ENCODE results near the gene PCED1A.

The PCED1A gene

GRCh38 chr20:2806351-2806701, 34.1 kb downstream of the PCED1A start:
- CTCF ChIA-PET: no interaction called here

GRCh38 chr20:2805689-2806350, 34.6 kb downstream of the PCED1A start:
- TF ChIP-seq LEF1 (IDR thresholded peaks at IDR 0.05; ENCODE audit: borderline replicate concordance) (no peak), TARDBP (IDR thresholded peaks at IDR 0.05) (no peak), SUZ12 (IDR thresholded peaks at IDR 0.05) (no peak), L3MBTL2 (conservative IDR thresholded peaks at IDR 0.05) (no peak), ARNT (IDR thresholded peaks at IDR 0.05) (no peak), ZNF384 (IDR thresholded peaks at IDR 0.05) (no peak), HDGF (IDR thresholded peaks at IDR 0.05; ENCODE audit: borderline replicate concordance) (no peak), PKNOX1 (IDR thresholded peaks at IDR 0.05) (no peak), FOXK2 (IDR thresholded peaks at IDR 0.05) (no peak), ELF4 (IDR thresholded peaks at IDR 0.05) (no peak), NFRKB (IDR thresholded peaks at IDR 0.05) (no peak), BHLHE40 (IDR thresholded peaks at IDR 0.05; ENCODE audit: borderline replicate concordance) (no peak), SP1 (IDR thresholded peaks at IDR 0.05) (no peak), FOXM1 (IDR thresholded peaks at IDR 0.05; ENCODE audit: borderline replicate concordance) (no peak), CTBP1 (IDR thresholded peaks at IDR 0.05; ENCODE audit: borderline replicate concordance) (no peak), FOXA1 (IDR thresholded peaks at IDR 0.05) (no peak)
- DNase-seq (ENCODE audit: extremely low spot score): peak; percentile 11
- CTCF ChIA-PET: no interaction called here
- POLR2A ChIA-PET: no interaction called here

More at GRCh38 chr20:2806351-2806701, 34.1 kb downstream of the PCED1A start:
- TF ChIP-seq LEF1 (IDR thresholded peaks at IDR 0.05; ENCODE audit: borderline replicate concordance) (no peak), L3MBTL2 (conservative IDR thresholded peaks at IDR 0.05) (no peak), TARDBP (IDR thresholded peaks at IDR 0.05) (no peak), NFRKB (IDR thresholded peaks at IDR 0.05) (no peak), PKNOX1 (IDR thresholded peaks at IDR 0.05) (no peak), FOXM1 (IDR thresholded peaks at IDR 0.05; ENCODE audit: borderline replicate concordance) (no peak), ARNT (IDR thresholded peaks at IDR 0.05) (no peak), FOXK2 (IDR thresholded peaks at IDR 0.05) (no peak)
- POLR2A ChIA-PET: no interaction called here
- DNase-seq (ENCODE audit: extremely low spot score): no peak

GRCh38 chr20:2804852-2805688, 35.4 kb downstream of the PCED1A start:
- DNase-seq (ENCODE audit: extremely low spot score): no peak
- POLR2A ChIA-PET: no interaction called here
- TF ChIP-seq SUZ12 (IDR thresholded peaks at IDR 0.05) (no peak), ZNF384 (IDR thresholded peaks at IDR 0.05) (no peak), FOXK2 (IDR thresholded peaks at IDR 0.05) (no peak), LEF1 (IDR thresholded peaks at IDR 0.05; ENCODE audit: borderline replicate concordance) (no peak), HDGF (IDR thresholded peaks at IDR 0.05; ENCODE audit: borderline replicate concordance) (no peak), PKNOX1 (IDR thresholded peaks at IDR 0.05) (no peak), BHLHE40 (IDR thresholded peaks at IDR 0.05; ENCODE audit: borderline replicate concordance) (no peak), FOXA1 (IDR thresholded peaks at IDR 0.05) (no peak), ELF4 (IDR thresholded peaks at IDR 0.05) (no peak), CTBP1 (IDR thresholded peaks at IDR 0.05; ENCODE audit: borderline replicate concordance) (no peak), TARDBP (IDR thresholded peaks at IDR 0.05) (no peak), L3MBTL2 (conservative IDR thresholded peaks at IDR 0.05) (no peak), ARNT (IDR thresholded peaks at IDR 0.05) (no peak), NFRKB (IDR thresholded peaks at IDR 0.05) (no peak), FOXM1 (IDR thresholded peaks at IDR 0.05; ENCODE audit: borderline replicate concordance) (no peak), SP1 (IDR thresholded peaks at IDR 0.05) (no peak)

GRCh38 chr20:2804041-2804828, 36.2 kb downstream of the PCED1A start:
- POLR2A ChIA-PET: no interaction called here
- TF ChIP-seq ELF4 (IDR thresholded peaks at IDR 0.05) (no peak), LEF1 (IDR thresholded peaks at IDR 0.05; ENCODE audit: borderline replicate concordance) (no peak), L3MBTL2 (conservative IDR thresholded peaks at IDR 0.05) (no peak), ZNF384 (IDR thresholded peaks at IDR 0.05) (no peak), FOXA1 (IDR thresholded peaks at IDR 0.05) (no peak), NFRKB (IDR thresholded peaks at IDR 0.05) (no peak), PKNOX1 (IDR thresholded peaks at IDR 0.05) (no peak), SP1 (IDR thresholded peaks at IDR 0.05) (no peak), SUZ12 (IDR thresholded peaks at IDR 0.05) (no peak), CTBP1 (IDR thresholded peaks at IDR 0.05; ENCODE audit: borderline replicate concordance) (no peak), FOXM1 (IDR thresholded peaks at IDR 0.05; ENCODE audit: borderline replicate concordance) (no peak), FOXK2 (IDR thresholded peaks at IDR 0.05) (no peak), ARNT (IDR thresholded peaks at IDR 0.05) (no peak), HDGF (IDR thresholded peaks at IDR 0.05; ENCODE audit: borderline replicate concordance) (no peak), TARDBP (IDR thresholded peaks at IDR 0.05) (no peak), BHLHE40 (IDR thresholded peaks at IDR 0.05; ENCODE audit: borderline replicate concordance) (no peak)
- DNase-seq (ENCODE audit: extremely low spot score): no peak
- CTCF ChIA-PET: no interaction called here

More at GRCh38 chr20:2804852-2805688, 35.4 kb downstream of the PCED1A start:
- CTCF ChIA-PET: no interaction called here

Data from HEK293T (cell line).